ENCODE measurements around the gene KIAA0232.
"Not testable (repeated sequence)": the region's sequence is repeated elsewhere in the genome, so short reads cannot be mapped to it uniquely, and the experiment has no call there.

Gene KIAA0232

GRCh38 chr4:6813725-6814124, 31.2 kb downstream of the KIAA0232 start:
- no peak for DNase-seq

DNA sequence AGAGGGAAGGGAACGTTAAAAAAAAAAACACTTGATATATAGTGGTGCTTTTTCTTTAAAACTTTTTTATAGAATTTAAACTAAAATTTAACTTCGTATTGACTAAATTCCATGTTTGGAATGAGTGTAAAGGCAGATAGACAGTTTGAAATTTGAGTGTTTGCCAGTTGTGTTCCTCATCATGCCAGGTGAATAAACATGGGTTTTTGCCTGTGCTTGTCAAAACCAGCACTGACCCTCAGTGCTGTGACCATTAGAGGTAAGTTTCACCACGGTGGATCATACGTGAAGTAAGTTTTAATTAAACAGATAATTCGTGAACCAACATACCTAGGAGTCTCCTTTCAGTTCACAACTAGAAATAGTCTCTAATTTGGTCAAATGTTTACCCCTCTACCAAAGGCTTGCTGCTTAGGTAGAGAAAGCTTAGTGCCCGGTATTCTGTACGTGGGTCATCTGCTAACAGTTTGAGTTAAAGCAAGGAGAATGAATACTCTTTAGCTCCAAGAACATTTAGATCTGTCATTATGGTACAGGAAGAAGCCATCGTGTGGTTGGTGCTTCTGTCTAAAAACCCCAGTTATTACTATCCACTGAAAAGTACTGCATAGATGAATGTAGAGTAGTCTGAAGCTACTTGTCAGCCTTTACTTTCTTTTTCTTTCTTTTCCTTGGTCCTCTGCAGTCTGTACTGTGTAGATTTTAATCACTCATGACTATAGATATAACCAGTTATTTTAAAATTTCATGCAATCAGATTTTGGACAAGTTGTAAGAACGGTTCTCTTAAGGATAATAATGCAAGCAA, 32.7 kb downstream of the KIAA0232 start:
- no peak for DNase-seq

DNA sequence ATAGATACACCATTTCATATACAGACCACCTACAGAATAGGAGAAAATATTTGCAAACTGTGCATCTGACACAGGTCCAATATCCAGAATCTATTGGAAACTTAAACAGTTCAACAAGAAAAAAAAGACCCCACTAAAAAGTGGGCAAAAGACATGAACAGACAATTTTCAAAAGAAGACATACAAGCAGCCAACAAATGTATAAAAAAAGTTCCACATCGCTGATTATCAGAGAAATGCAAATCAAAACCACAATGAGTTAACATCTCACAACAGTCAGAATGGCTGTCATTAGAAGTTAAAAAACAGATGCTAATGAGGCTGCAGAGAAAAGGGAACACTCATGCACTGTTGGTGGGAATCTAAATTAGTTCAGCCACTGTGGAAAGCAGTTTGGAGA, 36.8 kb downstream of the KIAA0232 start:
- DNase-seq: no peak

GRCh38 chr4:6820695-6821094, 38.2 kb downstream of the KIAA0232 start:
- DNase-seq: no peak

- no peak for DNase-seq
These were observed 41.5 kb downstream of the KIAA0232 start for GRCh38 chr4:6824071-6824470.

DNA sequence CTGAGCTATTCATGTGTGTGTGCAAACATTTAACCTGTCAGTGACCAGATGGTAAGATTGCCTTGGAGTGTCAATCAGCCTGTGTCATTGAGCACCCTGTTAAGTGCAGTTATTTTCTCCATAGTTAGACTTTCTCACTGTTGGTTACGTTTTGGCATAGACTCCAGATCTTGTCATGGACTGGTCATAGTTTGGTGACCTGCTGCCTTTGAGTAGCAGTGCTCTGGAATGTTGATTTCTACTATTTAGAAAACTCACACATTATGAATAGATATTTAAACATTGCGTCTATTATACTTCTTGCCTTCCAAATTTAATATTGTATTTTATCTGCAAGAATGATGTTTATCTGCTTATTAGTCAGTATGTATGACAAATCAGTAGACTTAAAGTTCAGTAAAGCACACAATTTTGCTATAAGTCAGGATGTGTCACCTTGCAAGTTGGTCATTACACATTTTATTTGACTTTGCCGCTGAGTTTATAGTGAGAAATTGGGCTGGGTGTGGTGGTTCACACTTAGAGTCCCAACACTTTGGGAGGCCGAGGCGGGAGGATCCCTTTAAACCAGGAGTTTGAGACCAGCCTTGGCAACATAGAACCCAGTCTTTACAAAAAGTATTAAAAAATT, 42.4 kb downstream of the KIAA0232 start:
- no peak for DNase-seq

GRCh38 chr4:6825403-6825802, 42.9 kb downstream of the KIAA0232 start:
- no peak for DNase-seq

- no peak for DNase-seq
These were observed 44.4 kb downstream of the KIAA0232 start for GRCh38 chr4:6826781-6827508.

DNA sequence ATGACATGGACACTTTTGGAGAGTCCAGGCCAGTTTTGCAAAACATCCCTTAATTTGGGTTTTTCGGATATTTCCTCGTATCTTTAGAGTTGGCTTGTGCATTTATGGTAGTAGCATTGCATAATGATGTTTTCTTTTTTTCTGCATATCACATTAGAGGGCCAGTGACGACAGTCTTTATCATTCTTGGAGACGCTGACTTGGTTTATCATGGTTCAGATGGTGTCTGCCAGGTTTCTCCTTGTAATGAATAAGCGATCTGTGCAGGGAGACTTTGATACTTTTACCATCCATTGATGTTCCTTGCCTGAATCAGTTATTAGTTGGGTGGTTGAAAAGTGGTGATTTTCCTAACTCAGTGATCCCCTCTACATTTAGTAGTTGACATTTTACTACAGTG, 46.6 kb downstream of the KIAA0232 start:
- DNase-seq: no peak

DNA sequence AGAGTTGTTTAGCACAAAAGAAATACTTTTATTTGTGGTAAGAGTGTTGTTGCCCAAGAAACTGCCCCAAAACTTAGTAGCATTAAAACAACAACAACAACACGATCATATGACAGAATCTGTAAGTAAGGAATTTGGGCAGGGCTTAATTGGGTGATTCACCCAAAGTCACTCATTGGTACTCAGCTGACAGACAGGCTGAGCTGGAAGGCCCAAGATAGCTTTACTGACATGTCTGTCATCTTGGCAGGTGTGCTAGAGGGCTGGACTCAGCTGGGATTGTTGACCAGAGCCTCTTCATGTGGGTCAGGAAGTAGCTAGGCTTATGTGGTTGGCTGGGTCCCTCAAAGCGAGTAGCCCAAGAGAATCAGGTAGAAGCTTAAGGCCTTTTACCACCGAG, 52.3 kb downstream of the KIAA0232 start:
- no peak for DNase-seq

GRCh38 chr4:6835616-6836015, 53.1 kb downstream of the KIAA0232 start:
- not testable (repeated sequence) for DNase-seq

DNA sequence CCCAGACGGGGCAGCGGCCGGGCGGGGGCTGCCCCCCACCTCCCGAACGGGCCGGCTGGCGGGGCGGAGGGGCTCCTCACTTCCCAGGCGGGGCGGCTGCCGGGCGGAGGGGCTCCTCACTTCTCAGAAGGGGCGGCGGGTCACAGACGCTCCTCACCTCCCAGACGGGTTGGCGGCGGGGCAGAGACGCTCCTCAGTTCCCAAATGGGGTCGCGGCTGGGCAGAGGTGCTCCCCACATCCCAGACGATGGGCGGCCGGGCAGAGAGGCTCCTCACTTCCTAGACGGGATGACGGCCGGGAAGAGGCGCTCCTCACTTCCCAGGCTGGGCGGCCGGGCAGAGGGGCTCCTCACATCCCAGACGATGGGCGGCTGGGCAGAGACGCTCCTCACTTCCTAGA, 54.6 kb downstream of the KIAA0232 start:
- DNase-seq: not testable (repeated sequence)

DNA sequence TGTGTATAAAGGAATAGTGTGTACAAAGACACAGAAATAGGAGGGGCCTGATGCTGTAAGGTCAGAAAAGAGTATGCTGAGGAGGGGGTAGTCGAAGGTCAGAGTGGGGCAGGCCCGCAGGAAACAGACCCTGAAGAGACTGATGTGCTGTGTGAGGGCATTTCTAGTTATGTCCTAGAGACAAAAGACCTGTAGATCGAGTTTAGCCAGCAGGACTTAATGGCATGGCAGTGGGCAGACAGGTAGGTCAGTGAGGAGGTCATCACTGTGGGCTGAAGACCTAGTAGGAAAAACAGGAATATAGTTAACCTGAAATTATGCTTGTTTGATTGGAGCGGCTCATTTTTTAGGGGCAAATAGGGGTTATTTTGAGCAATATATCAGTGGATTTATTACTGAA, 57.1 kb downstream of the KIAA0232 start:
- DNase-seq: no peak

DNA sequence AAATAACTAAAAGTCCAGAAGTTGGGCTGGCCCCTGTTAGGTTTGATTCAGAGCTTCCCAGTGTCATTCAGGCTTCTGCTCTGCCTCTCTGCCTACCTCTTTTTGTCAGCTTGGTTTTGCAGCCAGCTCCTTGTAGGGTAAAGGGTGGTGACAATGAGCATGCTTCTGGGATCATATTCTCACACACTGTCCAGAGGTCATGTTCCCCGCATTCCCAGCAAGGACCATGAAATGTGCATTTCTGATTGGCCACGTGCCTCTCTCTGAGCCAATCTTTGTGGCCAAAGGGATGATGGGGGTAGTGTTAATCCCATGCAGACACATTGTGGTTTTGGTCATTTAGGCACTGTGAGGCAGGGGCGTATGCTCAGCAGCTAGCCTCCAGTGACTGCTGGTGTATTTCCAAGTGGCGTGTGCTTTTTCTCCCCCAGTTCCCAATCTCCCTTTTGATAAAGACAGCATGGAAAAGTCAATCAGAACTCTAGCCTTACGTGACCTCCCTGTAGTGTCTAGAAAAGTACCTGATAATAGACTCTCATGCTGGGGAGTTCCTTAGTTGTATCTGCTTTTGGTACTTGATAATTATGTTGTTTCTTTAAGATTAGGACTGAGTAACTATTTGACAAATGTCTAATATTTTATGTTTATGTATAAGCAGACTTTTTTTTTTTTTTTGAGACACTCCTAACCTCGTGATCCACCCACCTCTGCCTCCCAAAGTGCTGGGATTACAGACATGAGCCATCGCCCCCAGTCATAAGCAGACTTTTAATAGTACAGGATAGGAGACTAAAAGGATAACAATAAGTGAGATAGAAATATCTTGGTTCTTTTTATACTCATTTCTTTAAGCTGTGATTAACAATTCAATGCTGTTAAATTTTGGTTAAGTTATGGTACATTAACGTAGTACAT, 57.8 kb downstream of the KIAA0232 start:
- no peak for DNase-seq

GRCh38 chr4:6845027-6845426, 62.5 kb downstream of the KIAA0232 start:
- no peak for DNase-seq

GRCh38 chr4:6845574-6845973, 63.0 kb downstream of the KIAA0232 start:
- DNase-seq: no peak

- DNase-seq: no peak
These were observed 64.7 kb downstream of the KIAA0232 start for GRCh38 chr4:6847178-6847577.

- no peak for DNase-seq
These were observed 66.3 kb downstream of the KIAA0232 start for GRCh38 chr4:6848717-6849305.

DNA sequence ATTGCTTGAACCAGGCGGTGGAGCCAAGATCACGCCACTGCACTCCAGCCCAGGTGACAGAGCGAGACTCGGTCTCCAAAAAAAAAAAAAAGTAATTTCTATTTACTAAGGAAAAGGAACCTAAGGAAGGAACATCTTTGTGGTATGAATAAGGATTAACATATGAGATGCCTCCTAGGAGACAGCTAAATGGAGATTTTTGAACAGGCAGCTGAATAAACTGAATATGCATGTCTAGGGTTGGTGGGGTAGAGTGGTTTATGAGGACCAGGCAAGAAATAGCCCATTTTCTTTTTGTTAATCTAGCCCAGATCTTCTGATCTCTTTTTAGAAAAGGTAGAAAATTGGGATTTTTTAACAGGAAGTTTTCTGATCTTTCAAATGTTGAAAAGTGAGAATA, 67.2 kb downstream of the KIAA0232 start:
- DNase-seq: no peak

DNA sequence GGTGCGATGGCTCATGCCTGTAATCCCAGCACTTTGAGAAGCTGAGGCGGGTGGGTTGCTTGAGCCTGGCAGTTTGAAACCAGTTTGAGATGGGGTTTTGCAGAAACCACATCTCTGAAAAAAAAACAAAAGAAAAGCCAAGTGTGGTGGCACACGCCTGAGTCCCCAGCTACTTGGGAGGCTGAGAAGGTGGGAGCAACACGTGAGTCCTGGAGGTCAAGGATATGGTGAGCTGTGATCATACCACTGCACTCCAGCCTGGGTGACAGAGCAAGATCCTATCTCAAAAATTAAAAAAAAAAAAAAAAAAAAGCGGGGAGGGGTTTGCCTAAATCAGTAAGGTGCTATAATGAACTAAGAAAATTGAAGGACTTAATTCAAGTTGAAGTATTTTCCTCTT, 68.9 kb downstream of the KIAA0232 start:
- DNase-seq: no peak

- no peak for DNase-seq
These were observed 69.4 kb downstream of the KIAA0232 start for GRCh38 chr4:6851962-6852361.

DNA sequence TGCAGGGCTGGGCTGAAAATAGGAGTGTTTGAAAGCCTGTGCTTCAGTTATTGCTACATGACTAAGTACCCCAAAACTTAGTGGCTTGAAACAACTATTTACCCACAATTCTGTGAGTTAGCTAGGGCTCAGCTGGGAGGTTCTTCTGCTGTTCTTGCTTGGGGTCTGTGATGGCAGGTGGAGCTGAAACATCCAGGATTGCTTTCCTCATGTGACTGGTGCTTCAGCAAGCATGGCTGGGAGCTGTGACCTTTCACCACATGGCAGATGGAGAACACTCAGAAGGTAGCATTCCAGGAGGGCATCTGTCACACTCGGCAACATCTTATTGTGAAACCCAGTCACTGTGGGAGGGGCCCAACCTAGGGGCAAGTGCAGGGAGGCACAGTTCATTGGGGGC, 70.1 kb downstream of the KIAA0232 start:
- DNase-seq: no peak
